D721Med (cell line): ENCODE measurements around the gene COLGALT1.
"Not testable (repeated sequence)": the region's sequence is repeated elsewhere in the genome, so short reads cannot be mapped to it uniquely, and the experiment has no call there.

Source experiments
- DNase-seq: peaks from one replicate; pipeline ENCODE4 v3.0.0; 2011; ENCODE audit warnings: low spot score; ENCODE audit not compliant: insufficient read length
- FAIRE-seq: peaks from 2 replicates; lab custom pipeline; 2011; peaks lifted over from hg19 to GRCh38; lab: Jason Lieb, UNC
- TF ChIP-seq, protein P1 (sequence below): IDR thresholded peaks from 2 replicates; pipeline ENCODE4 v1.5.1; 2012; ENCODE audit warnings: mild to moderate bottlenecking, control low read depth; ENCODE audit not compliant: insufficient read depth; ENCODE audit errors: missing control alignments

The COLGALT1 gene

DNA sequence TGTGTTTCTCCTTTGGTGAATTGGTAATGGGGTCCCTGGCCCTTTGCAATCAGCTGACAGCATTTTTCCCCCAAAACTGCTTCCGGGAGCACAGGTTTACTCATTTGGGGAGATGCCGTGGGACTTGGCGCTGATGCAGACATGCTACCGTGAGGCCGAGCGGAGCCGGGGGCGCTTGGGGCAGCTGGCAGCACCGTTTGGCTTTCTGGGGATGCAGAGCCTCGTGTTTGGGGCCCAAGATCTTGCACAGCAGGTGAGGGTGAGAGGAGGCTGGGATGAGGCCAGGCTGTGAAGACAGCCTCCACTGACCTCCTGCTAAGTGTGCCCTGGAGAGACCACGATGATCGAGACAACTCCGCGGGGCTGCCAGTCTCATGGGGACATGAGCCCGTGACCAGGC, 13.4 kb upstream of the COLGALT1 start:
- TF ChIP-seq, protein P1, sequence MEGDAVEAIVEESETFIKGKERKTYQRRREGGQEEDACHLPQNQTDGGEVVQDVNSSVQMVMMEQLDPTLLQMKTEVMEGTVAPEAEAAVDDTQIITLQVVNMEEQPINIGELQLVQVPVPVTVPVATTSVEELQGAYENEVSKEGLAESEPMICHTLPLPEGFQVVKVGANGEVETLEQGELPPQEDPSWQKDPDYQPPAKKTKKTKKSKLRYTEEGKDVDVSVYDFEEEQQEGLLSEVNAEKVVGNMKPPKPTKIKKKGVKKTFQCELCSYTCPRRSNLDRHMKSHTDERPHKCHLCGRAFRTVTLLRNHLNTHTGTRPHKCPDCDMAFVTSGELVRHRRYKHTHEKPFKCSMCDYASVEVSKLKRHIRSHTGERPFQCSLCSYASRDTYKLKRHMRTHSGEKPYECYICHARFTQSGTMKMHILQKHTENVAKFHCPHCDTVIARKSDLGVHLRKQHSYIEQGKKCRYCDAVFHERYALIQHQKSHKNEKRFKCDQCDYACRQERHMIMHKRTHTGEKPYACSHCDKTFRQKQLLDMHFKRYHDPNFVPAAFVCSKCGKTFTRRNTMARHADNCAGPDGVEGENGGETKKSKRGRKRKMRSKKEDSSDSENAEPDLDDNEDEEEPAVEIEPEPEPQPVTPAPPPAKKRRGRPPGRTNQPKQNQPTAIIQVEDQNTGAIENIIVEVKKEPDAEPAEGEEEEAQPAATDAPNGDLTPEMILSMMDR, result no peak
- no peak for DNase-seq
- no peak for FAIRE-seq

DNA sequence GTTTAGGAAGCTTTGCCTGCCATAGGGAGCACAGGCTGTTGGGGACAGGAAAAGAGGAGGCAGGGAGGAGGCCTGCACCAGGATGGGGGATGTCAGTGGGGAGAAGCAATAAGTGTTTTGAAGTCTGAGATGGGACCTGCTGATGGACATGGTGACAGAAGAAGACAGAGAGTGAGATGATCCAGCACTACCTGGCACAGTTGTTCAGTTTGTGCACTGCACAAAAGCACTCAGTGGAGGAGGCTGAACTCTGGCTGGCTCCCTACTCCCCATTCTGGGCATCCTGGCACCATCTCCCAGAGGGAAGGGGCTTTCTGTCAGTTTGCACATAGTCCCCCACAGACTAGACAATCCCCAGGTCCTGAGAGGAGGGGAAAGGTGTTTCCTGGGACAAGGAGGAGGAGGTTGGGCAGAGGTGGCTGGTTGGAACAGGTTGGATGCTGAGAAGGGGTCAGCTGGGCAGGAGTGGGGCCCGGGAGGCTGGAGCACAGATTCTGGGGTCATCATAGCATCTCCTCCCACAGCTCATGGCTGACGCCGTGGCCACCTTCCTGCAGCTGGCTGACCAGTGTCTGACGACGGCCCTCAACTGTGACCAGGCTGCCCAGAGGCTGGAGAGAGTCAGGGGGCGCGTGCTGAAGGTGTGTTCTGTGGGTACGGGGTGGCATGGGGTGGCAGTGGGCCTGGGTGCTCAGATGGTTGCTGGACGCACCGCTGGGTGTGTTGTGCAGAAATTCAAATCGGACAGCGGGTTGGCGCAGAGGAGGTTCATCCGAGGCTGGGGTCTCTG, 12.5 kb upstream of the COLGALT1 start:
- DNase-seq (no peak), FAIRE-seq (no peak)
- TF ChIP-seq, protein P1, result no peak

DNA sequence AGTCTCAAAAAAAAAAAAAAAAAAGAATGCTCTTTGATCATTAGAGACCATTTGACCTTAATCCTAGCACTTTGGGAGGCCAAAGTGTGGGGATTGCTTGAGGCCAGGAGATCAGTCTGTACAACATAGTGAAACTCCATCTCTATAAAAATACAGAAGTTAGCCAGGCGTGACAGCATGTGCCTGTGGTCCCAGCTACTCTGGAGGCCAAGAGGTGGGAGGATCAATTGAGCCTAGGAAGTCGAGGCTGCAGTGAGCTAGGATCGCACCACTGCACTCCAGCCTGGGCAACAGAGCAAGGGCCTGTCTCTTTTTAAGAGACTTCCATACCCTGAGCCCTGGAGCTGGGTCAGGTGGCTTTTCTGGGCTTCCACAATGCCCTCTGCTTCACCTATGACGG, 11.5 kb upstream of the COLGALT1 start:
- no peak for FAIRE-seq
- TF ChIP-seq, protein P1, result no peak
- DNase-seq, result no peak

DNA sequence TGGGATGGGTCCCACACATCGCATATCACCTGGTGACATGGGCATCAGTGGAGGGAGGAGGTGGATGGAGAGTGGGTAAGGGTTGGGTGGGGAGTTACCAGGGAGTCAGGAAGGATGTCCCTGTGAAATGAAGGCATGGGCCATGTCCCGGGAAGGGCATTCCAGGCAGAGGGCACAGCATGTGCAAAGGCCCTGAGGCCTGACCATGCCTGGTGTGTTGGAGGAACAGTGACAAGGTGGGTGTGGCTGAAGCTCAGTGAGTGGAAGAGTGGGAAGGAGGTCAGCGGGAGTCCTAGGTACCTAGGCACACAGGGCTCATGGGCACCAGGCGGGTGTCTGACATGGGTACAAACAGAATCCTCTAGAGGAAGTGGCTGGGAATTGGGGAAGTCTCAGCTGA, 11.0 kb upstream of the COLGALT1 start:
- FAIRE-seq (no peak), DNase-seq (no peak)
- TF ChIP-seq, protein P1, result no peak

DNA sequence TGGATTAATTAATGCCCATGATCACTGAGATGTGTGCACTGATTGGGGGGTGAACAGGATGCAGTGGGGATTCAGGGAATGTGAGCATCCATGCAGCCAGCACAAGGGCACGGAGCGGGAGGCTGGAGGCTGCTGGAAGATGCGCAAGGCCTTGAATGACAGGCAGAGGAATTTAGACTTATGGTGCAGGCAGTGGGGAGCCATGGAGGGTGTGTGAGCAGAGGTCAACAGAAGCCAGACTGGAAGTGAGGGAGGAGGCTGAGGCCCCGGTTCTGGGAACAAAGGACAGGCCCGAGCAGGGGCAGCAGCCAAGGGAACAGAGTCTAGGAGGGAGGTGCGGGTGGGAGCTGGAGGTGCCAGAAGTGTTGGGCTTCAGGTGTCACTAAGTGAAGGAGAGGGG, 7.3 kb upstream of the COLGALT1 start:
- TF ChIP-seq, protein P1, result no peak
- FAIRE-seq, result no peak

DNA sequence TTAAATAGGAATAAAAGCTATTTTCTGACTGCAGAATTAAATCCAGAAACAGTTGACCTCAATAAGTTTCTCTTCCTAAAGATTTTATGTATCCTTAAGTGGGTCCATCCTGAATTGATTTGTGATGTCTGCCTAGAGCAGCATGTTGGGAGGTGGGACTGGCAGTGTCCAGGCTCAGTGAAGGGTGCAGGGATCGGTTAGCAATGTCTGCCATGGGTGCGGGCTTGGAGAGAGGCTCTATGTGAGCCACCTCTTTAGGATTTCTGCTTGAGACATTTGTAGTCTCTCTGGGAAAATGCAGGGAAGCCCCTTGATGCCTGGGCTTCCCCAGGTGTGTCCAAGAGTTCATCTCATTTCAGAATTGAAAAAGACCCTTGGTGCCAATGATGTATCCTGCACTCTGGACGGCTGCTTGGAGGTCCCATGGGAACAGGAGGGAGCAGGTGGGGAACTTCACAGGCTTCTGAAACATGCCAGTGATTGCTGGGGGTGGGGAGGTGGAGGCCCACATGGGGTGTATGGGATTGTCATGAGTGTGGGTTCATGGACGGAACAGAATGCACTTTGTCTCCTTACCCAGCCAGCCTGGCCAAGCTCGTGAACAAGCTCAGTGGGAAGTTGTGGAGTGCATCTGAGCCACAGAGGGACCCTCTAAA, 6.2 kb upstream of the COLGALT1 start:
- FAIRE-seq (no peak), DNase-seq (no peak)
- TF ChIP-seq, protein P1, result no peak

More for the DNA sequence above, 7.3 kb upstream of the COLGALT1 start:
- no peak for DNase-seq

DNA sequence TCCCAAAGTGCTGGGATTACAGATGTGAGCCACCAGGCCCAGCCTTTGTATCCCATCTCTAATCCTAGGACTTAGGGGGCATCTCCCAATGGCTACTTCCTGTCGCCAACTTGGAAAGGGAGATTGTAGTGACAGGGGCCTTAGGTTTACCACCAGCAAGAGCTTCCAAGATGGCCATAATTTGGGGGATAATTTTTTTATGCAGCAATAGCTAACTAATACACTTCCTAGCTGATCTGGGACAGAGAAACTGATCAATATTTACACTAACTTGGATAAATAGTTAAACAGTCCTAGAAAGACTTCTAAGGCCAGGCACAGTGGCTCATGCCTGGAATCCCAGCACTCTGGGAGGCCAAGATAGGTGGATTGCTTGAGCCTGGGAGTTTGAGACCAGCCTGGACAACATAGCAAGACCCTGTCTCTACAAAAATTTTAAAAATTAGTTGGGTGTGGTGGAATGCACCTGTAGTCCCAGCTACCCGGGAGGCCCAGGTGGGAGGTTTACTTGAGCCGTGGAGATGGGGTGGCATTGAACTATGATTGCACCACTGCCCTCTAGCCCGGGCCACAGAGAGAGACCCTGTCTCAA, 5.3 kb upstream of the COLGALT1 start:
- DNase-seq (no peak), FAIRE-seq (no peak)
- TF ChIP-seq, protein P1, result no peak

DNA sequence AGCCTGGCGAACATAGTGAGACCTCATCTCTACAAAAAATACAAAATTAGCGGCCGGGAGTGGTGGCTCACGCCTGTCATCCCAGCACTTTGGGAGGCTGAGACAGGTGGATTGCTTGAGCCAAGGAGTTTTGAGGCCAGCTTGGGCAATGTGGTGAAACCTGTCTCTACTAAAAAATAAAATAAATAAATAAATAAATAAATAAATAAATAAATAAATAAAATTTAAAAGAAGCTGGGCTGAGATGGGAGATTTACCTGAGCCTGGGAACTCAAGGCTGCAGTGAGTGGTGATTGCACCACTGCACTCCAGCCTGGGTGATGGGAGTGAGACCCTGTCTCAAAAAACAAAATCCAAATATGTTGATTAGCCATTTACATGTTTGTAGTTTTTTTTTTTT, 2.7 kb upstream of the COLGALT1 start:
- FAIRE-seq, DNase-seq: not testable (repeated sequence)
